Upper lobe of right lung (tissue), 1 donor: ENCODE data around the gene TTC36. TPM values are rescaled to one million over a fixed set of nuclear protein-coding genes. Genes with fewer than 3 reads are reported as not detected.

Experiments
- ATAC-seq: fragments of 200-7000 bp; cut with Tn5 transposase; one replicate; pipeline ENCODE4 v1.9.1; 2020; ENCODE audit warnings: mild to moderate bottlenecking, moderate library complexity
- DNase-seq: peaks from one replicate; pipeline ENCODE4 v3.0.0-alpha.2; 2020
- H3K27ac ChIP-seq: fragments of 200-600 bp; one replicate; pipeline ENCODE4 v1.8.0; 2022
- H3K27me3 ChIP-seq: fragments of 200-600 bp; one replicate; pipeline ENCODE4 v1.8.0; 2022; ENCODE audit warnings: mild to moderate bottlenecking
- H3K36me3 ChIP-seq: fragments of 200-600 bp; one replicate; pipeline ENCODE4 v1.8.0; 2022
- H3K4me1 ChIP-seq: fragments of 200-600 bp; one replicate; pipeline ENCODE4 v1.8.0; 2022
- H3K4me3 ChIP-seq: fragments of 200-600 bp; one replicate; pipeline ENCODE4 v1.8.0; 2022; ENCODE audit warnings: mild to moderate bottlenecking
- H3K9me3 ChIP-seq: fragments of 200-600 bp; one replicate; pipeline ENCODE4 v1.8.0; 2022
- CTCF ChIP-seq: fragments of 200-600 bp; IDR thresholded peaks from one replicate; pipeline ENCODE4 v1.8.0; 2022; ENCODE audit warnings: antibody characterized with exemption
- intact Hi-C: fragments of 100-400 bp; cut with DNase I; formaldehyde crosslinking; loops from one replicate; pipeline ENCODE4 v1.11.0; 2022
- total RNA-seq: library from RNA; stranded (reverse); fragmentation: NEBNext Ultra II Directional; extraction: Animal tissue kit (Norgen Biotek cat#: 25700); gene quantifications from one replicate; pipeline ENCODE4 v1.2.1, GENCODE V29; 2021
- donor health status: DM: no; HTN: yes; CAD: no; lungs with severe emphysema.

The TTC36 gene
- total RNA-seq, 1 donor from 2014 or later = 1.9 TPM

GRCh38 chr11:118544010-118544646 lies 16.9 kb downstream of the TTC36 start:
- Histone ChIP-seq H3K27ac (no peak overlapping the region), H3K4me1 (no peaks in the 10 kb centered on the region), H3K36me3 (peaks cover 34% of the 10 kb centered on the region), H3K27me3 (no peaks in the 10 kb centered on the region), H3K9me3 (no peaks in the 10 kb centered on the region), H3K4me3 (no peak overlapping the region)
- TF ChIP-seq CTCF = no peak
- intact Hi-C loops = no loop called here
- no peak for DNase-seq
- no peak for ATAC-seq

GRCh38 chr11:118544647-118545010 lies 17.4 kb downstream of the TTC36 start:
- no peak for TF ChIP-seq CTCF
- no peak for DNase-seq

GRCh38 chr11:118545533-118545932 lies 18.3 kb downstream of the TTC36 start:
- Histone ChIP-seq H3K36me3 (peaks cover 36% of the 10 kb centered on the region), H3K27me3 (no peaks in the 10 kb centered on the region), H3K4me3 (no peak overlapping the region), H3K4me1 (no peaks in the 10 kb centered on the region), H3K27ac (no peak overlapping the region), H3K9me3 (no peaks in the 10 kb centered on the region)
- DNase-seq (no peak), ATAC-seq (no peak)
- no peak for TF ChIP-seq CTCF
- intact Hi-C loops = no loop called here

More at GRCh38 chr11:118544647-118545010, 17.4 kb downstream of the TTC36 start:
- H3K36me3 ChIP-seq = peaks cover 34% of the 10 kb centered on the region
- H3K4me1 ChIP-seq = no peaks in the 10 kb centered on the region
- no peak for ATAC-seq
- H3K27ac ChIP-seq = no peak overlapping the region
- H3K9me3 ChIP-seq = no peaks in the 10 kb centered on the region
- intact Hi-C loops = no loop called here
- no peaks in the 10 kb centered on the region for H3K27me3 ChIP-seq
- no peak overlapping the region for H3K4me3 ChIP-seq

- Histone ChIP-seq H3K9me3 (no peaks in the 10 kb centered on the region), H3K4me1 (no peaks in the 10 kb centered on the region), H3K36me3 (peaks cover 45% of the 10 kb centered on the region), H3K4me3 (no peak overlapping the region), H3K27me3 (no peaks in the 10 kb centered on the region), H3K27ac (no peak overlapping the region)
- intact Hi-C loops = no loop called here
- DNase-seq (no peak), ATAC-seq (no peak)
- TF ChIP-seq CTCF = no peak
Measured at GRCh38 chr11:118547132-118547531, 19.9 kb downstream of the TTC36 start.

- intact Hi-C loops = no loop called here
- TF ChIP-seq CTCF = no peak
- Histone ChIP-seq H3K4me1 (no peaks in the 10 kb centered on the region), H3K27ac (no peak overlapping the region), H3K9me3 (no peaks in the 10 kb centered on the region), H3K27me3 (no peaks in the 10 kb centered on the region), H3K4me3 (no peak overlapping the region), H3K36me3 (peaks cover 64% of the 10 kb centered on the region)
- DNase-seq (no peak), ATAC-seq (no peak)
Measured at GRCh38 chr11:118552341-118552740, 25.1 kb downstream of the TTC36 start.

- Histone ChIP-seq H3K36me3 (peaks cover 41% of the 10 kb centered on the region), H3K4me3 (no peak overlapping the region), H3K4me1 (peaks cover 7% of the 10 kb centered on the region), H3K9me3 (no peaks in the 10 kb centered on the region), H3K27me3 (no peaks in the 10 kb centered on the region), H3K27ac (no peak overlapping the region)
- intact Hi-C loops = no loop called here
- ATAC-seq (no peak), DNase-seq (no peak)
- no peak for TF ChIP-seq CTCF
Measured at GRCh38 chr11:118560806-118561205, 33.5 kb downstream of the TTC36 start.
